Stimulated activated naive B cell treated with anti-CD40 and anti-IgM and Interleukin-4, amounts not matched to agents 10 μg/mL and 1 μg/mL and 100 μg/mL, for 72 hours (primary cell): ENCODE measurements around the gene ZBTB7A.
"Not testable (repeated sequence)": the region's sequence is repeated elsewhere in the genome, so short reads cannot be mapped to it uniquely, and the experiment has no call there.

Experiments used
- ATAC-seq, 2 donors: fragments of 150-1000 bp; cut with Tn5 transposase; replicated peaks; 2 replicates each; pipeline ENCODE4 v1.10.0; 2021; ENCODE audit warnings: moderate library complexity in 1 of 2
- DNase-seq: peaks from one replicate; pipeline ENCODE4 v3.0.0; 2021
- H3K27ac Mint-ChIP-seq: one replicate; pipeline ENCODE4 v1.8.0; 2022; ENCODE audit warnings: mild to moderate bottlenecking, mixed read lengths
- H3K27me3 Mint-ChIP-seq, 2 donors: one replicate each; pipeline ENCODE4 v1.8.0; 2022; ENCODE audit warnings: mixed read lengths in 2 of 2
- H3K36me3 Mint-ChIP-seq, 2 donors: one replicate each; pipeline ENCODE4 v1.8.0; 2022; ENCODE audit warnings: mixed read lengths in 2 of 2, mild to moderate bottlenecking in 1 of 2
- H3K4me1 Mint-ChIP-seq, 2 donors: one replicate each; pipeline ENCODE4 v1.8.0; 2022; ENCODE audit warnings: mixed read lengths in 2 of 2, mild to moderate bottlenecking in 1 of 2
- H3K4me3 Mint-ChIP-seq, 2 donors: one replicate each; pipeline ENCODE4 v1.8.0; 2022; ENCODE audit warnings: mild to moderate bottlenecking in 2 of 2, mixed read lengths in 2 of 2, moderate library complexity in 1 of 2
- H3K9me3 Mint-ChIP-seq, 2 donors: one replicate each; pipeline ENCODE4 v1.8.0; 2022; ENCODE audit warnings: mixed read lengths in 2 of 2, mild to moderate bottlenecking in 1 of 2

ZBTB7A gene

GRCh38 chr19:4009990-4010807 lies 56.5 kb downstream of the ZBTB7A start:
- peaks cover 31 to 60% of the 10 kb centered on the region in 2 donors for H3K4me1 Mint-ChIP-seq

DNA sequence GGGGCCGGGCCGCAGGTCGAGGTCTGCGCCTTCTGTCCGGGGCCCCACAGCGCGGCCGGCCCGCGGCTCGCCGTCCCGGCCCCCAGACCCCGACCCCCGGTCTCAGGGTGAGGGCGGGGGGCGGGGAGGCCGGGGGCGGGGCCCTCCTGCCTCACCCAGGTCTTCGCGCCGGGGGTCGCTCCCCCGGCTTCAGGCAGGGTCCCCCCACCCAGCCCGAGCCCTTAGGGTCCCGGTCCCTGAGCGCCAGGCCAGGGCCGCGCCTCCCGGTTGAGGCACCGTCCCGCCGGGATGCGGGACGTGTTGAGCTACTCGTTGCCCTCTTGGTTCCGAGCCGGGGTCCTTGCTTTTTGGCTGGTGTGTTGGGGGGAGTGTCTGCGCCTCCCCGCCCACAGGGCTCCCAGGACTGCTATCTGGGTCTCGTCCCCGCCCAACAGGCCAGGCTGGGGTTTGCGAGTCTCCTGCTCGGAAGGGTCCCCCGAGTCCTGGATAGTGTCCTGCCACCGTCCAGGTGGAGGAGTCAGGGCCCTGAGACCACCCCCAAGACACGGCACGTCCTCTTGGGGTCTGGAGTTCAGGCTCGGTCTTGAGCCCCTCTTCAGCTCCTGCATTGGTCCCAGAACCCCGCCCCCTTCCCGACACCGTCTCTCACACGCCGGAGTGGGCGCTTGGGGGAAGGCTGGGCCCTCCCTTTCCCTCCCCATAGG lies 58.7 kb downstream of the ZBTB7A start:
- ATAC-seq (peak in 1 of 2 donors; percentile 6), DNase-seq (no peak)
- peak overlapping the region; percentile 92 for H3K27ac Mint-ChIP-seq
- peaks cover 9 to 12% of the 10 kb centered on the region in 2 donors for H3K36me3 Mint-ChIP-seq
- H3K4me3 Mint-ChIP-seq, result peak overlapping the region; percentile 89 to 93
- no peaks in the 10 kb centered on the region for H3K9me3 Mint-ChIP-seq
- no peaks in the 10 kb centered on the region for H3K27me3 Mint-ChIP-seq
- H3K4me1 Mint-ChIP-seq, result peaks cover 26 to 44% of the 10 kb centered on the region in 2 donors

More at GRCh38 chr19:4009990-4010807, 56.5 kb downstream of the ZBTB7A start:
- DNase-seq (no peak), ATAC-seq (no peak)
- Mint-ChIP-seq H3K27me3 (no peaks in the 10 kb centered on the region), H3K9me3 (no peaks in the 10 kb centered on the region), H3K27ac (no peak overlapping the region), H3K36me3 (peaks cover 19 to 26% of the 10 kb centered on the region in 2 donors), H3K4me3 (peak overlapping the region; percentile 87 to 89)

DNA sequence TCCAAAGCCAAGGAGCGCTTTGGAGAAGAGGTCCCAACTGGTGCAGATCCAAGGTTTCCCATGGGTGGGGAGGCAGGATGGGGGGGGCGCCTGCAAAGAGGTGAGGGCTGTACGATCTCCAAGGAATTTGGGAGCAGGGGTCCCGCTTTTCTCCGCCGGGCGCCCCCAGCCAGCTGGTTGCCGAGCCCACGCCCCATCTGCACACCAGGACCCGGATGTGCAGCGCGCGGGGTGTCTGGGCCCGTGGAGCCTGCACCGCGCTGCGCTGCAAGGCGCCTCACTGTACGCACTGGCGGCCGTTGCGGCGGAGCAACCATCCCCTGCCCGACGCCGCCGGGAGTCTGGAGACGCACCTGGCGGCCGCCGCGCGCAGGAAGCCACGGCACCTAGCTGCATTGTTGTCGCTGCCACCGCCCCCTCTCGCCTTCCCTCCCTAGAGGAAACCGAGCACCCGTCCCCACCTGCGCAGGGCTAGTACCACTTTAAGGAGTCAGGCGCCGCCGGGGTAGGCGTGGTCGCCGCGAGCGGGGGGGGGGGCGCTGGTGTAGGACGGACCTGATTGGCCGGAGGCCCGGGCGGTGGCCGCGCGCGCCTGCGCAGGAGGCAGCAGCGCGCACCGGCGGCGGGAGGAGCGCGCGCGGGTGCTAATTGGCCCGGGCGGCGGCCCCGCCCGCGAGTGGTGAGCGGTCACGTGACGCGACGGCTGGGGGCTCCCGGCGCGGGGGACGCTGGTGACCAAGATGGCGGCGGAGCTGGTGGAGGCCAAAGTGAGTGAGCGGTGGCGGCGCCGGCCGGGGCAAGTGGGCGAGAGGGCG lies 59.5 kb downstream of the ZBTB7A start, which contains the start of gene PIAS4:
Gene PIAS4 (plus strand): TSS at position 716 of the 815 bp plus-strand sequence. CDS start 25 bp downstream, at position 741.
- Mint-ChIP-seq H3K4me1 (peaks cover 23 to 37% of the 10 kb centered on the region in 2 donors), H3K27me3 (no peaks in the 10 kb centered on the region), H3K4me3 (peak within 1 kb of the TSS; percentile 89 to 93), H3K27ac (peak within 1 kb of the TSS; percentile 92), H3K36me3 (peaks cover 5 to 6% of the 10 kb centered on the region in 2 donors), H3K9me3 (no peaks in the 10 kb centered on the region)
- ATAC-seq (peak; percentile 94 to 96), DNase-seq (peak; percentile 93)

DNA sequence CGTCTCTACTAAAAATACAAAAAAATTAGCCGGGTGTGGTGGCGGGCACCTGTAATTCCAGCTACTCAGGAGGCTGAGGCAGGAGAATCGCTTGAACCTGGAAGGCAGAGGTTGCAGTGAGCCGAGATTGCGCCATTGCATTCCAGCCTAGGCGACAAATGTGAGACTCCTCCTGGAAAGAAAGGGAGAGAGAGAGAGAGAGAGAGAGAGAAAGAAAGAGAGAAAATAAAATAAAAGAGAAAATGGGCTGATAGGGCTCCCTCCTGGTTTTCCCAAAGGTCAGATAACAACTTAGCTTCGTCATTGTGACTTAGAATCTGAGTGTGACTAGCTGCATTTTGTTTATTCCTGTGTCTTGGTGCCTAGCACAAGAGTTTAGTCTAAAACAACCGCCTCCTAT lies 61.3 kb downstream of the ZBTB7A start:
- DNase-seq, H3K36me3 Mint-ChIP-seq, H3K27ac Mint-ChIP-seq, H3K27me3 Mint-ChIP-seq, ATAC-seq, H3K9me3 Mint-ChIP-seq: not testable (repeated sequence)
- peak overlapping the region; percentile 44 to 65 for H3K4me3 Mint-ChIP-seq
- peaks cover 19 to 27% of the 10 kb centered on the region in 2 donors for H3K4me1 Mint-ChIP-seq

DNA sequence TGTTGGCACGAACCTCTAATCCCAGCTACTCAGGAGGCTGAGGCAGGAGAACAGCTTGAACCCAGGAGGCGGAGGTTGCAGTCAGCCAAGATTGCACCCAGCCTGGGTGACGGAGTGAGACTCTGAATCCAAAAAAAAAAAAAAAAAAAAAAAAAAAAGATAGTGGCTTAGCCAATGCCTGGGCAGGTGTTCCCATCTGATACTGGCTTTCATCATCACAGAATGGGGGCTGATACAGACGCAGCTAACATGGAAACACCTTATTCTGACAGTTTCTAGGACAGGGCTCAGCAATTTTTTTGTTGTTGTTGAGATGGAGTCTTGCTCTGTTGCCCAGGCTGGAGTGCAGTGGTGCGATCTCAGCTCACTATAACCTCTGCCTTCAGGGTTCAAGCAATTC lies 65.9 kb downstream of the ZBTB7A start:
- not testable (repeated sequence) for DNase-seq, H3K9me3 Mint-ChIP-seq, ATAC-seq, H3K27ac Mint-ChIP-seq, H3K27me3 Mint-ChIP-seq, H3K4me1 Mint-ChIP-seq, H3K4me3 Mint-ChIP-seq, H3K36me3 Mint-ChIP-seq

DNA sequence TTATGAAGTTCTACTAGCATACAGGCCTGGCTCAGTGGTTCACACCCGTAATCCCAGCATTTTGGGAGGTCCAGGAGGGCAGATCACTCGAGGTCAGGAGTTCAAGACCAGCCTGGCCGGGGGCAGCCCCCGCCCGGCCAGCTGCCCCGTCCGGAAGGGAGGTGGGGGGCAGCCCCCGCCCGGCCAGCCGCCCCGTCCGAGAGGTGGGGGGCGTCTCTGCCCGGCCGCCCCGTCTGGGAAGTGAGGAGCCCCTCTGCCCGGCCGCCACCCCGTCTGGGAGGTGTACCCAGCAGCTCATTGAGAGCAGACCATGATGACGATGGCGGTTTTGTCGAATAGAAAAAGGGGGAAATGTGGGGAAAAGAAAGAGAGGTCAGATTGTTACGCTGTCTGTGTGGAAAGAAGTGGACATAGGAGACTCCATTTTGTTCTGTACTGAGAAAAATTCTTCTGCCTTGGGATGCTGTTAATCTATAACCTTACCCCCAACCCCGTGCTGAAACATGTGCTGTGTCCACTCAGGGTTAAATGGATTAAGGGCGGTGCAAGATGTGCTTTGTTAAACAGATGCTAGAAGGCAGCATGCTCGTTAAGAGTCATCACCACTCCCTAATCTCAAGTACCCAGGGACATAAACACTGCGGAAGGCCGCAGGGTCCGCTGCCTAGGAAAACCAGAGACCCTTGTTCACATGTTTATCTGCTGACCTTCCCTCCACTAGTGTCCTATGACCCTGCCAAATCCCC lies 67.9 kb downstream of the ZBTB7A start:
- H3K27ac Mint-ChIP-seq, H3K4me1 Mint-ChIP-seq, H3K4me3 Mint-ChIP-seq, ATAC-seq, H3K27me3 Mint-ChIP-seq, H3K9me3 Mint-ChIP-seq, H3K36me3 Mint-ChIP-seq, DNase-seq: not testable (repeated sequence)

DNA sequence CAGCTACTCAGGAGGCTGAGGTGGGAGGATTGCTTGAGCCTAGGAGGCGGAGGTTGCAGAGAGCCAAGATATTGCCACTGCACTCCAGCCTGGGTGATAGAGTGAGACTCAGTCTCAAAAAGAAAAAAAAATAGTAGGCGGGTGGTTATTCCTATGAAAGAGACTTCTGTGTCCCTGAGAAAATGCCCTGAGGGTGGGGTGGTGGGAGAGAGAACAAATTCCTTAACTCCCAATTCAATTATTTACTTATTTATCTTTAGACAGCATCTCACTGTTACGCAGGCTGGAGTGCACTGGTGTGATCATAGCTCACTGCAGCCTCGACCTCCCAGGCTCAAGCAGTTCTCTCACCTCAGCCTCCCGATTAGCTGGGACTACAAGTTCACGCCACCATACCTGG lies 71.1 kb downstream of the ZBTB7A start:
- H3K36me3 Mint-ChIP-seq, result peaks cover 0 to 3% of the 10 kb centered on the region in 2 donors
- H3K27me3 Mint-ChIP-seq, result no peaks in the 10 kb centered on the region
- H3K27ac Mint-ChIP-seq, result no peak overlapping the region
- DNase-seq (no peak), ATAC-seq (no peak)
- H3K9me3 Mint-ChIP-seq, result peaks cover 2 to 4% of the 10 kb centered on the region in 2 donors
- H3K4me1 Mint-ChIP-seq, result peaks cover 3 to 5% of the 10 kb centered on the region in 2 donors
- H3K4me3 Mint-ChIP-seq, result no peak overlapping the region
